Neural cell (in vitro differentiated cells): ENCODE measurements around the gene STOM. TPM values are rescaled to one million over a fixed set of nuclear protein-coding genes. Genes with fewer than 3 reads are reported as not detected.
A peak's percentile ranks its signal among the peaks of the same experiment; 100 is the strongest.

Experiments used
- H2AFZ ChIP-seq: fragments of 200-600, 300-800 bp; sonication (generic), shearing (Covaris generic); 2 replicates; pipeline ENCODE4 v1.6.0; 2014; ENCODE audit warnings: low read depth, mild to moderate bottlenecking, antibody characterized with exemption, low read length, moderate library complexity
- H3F3A ChIP-seq: fragments of 200-600 bp; shearing (Covaris generic); 2 replicates; pipeline ENCODE4 v1.6.1; 2016; ENCODE audit warnings: mild to moderate bottlenecking, moderate library complexity, mixed read lengths, antibody characterized with exemption, low read length; ENCODE audit not compliant: insufficient read depth, poor library complexity, severe bottlenecking
- H3K27ac ChIP-seq: fragments of 200-600, 300-800 bp; sonication (generic), shearing (Covaris generic); 2 replicates; pipeline ENCODE4 v1.5.1; 2014; ENCODE audit warnings: mild to moderate bottlenecking, low read length, moderate library complexity
- H3K27me3 ChIP-seq: fragments of 300-800, 200-600 bp; sonication (generic), shearing (Covaris generic); 2 replicates; pipeline ENCODE4 v1.6.0; 2014; ENCODE audit warnings: mild to moderate bottlenecking, low read depth, low read length, moderate library complexity; ENCODE audit not compliant: insufficient read depth
- H3K36me3 ChIP-seq: fragments of 300-800, 200-600 bp; sonication (generic), shearing (Covaris generic); 2 replicates; pipeline ENCODE4 v1.5.1; 2014; ENCODE audit warnings: mild to moderate bottlenecking, antibody characterized with exemption, low read length, moderate library complexity; ENCODE audit not compliant: insufficient read depth
- H3K4me2 ChIP-seq: fragments of 300-800, 200-600 bp; sonication (generic), shearing (Covaris generic); 2 replicates; pipeline ENCODE4 v1.6.0; 2014; ENCODE audit warnings: mild to moderate bottlenecking, low read length
- H3K4me3 ChIP-seq: fragments of 300-800, 200-600 bp; sonication (generic), shearing (Covaris generic); 2 replicates; pipeline ENCODE4 v1.5.1; 2014; ENCODE audit warnings: mild to moderate bottlenecking, low read length, moderate library complexity
- H3K79me2 ChIP-seq: fragments of 200-600 bp; shearing (Covaris generic); replicated peaks from 2 replicates; pipeline ENCODE4 v1.6.0; 2014; ENCODE audit warnings: mild to moderate bottlenecking, low read length, moderate library complexity; ENCODE audit not compliant: insufficient read depth
- H3K9ac ChIP-seq: fragments of 300-800, 200-600 bp; sonication (generic), shearing (Covaris generic); 2 replicates; pipeline ENCODE4 v1.6.1; 2016; ENCODE audit warnings: mild to moderate bottlenecking, low read length, mixed read lengths
- H3K9me2 ChIP-seq: fragments of 200-600 bp; shearing (Covaris generic); 2 replicates; pipeline ENCODE4 v1.6.1; 2016; ENCODE audit warnings: mild to moderate bottlenecking, low read length, mixed read lengths; ENCODE audit not compliant: insufficient read depth
- H3K9me3 ChIP-seq: fragments of 200-600, 300-800 bp; sonication (generic), shearing (Covaris generic); 2 replicates; pipeline ENCODE4 v1.6.1; 2016; ENCODE audit warnings: mild to moderate bottlenecking, mixed run types, low read length, moderate library complexity, mixed read lengths
- H4K20me1 ChIP-seq: fragments of 200-600 bp; shearing (Covaris generic); 2 replicates; pipeline ENCODE4 v1.6.1; 2016; ENCODE audit warnings: mild to moderate bottlenecking, mixed run types; ENCODE audit not compliant: insufficient read depth
- CTCF ChIP-seq: fragments of 450-650 bp; IDR thresholded peaks from 2 replicates; pipeline ENCODE4 v1.5.1; 2014; ENCODE audit warnings: antibody characterized with exemption, mild to moderate bottlenecking, moderate library complexity; ENCODE audit not compliant: poor library complexity, severe bottlenecking
- EP300 ChIP-seq: fragments of 450-650 bp; conservative IDR thresholded peaks from 2 replicates; pipeline ENCODE4 v1.6.1; 2014; ENCODE audit warnings: antibody characterized with exemption, mild to moderate bottlenecking, moderate library complexity; ENCODE audit not compliant: poor library complexity, severe bottlenecking
- EZH2 ChIP-seq: fragments of 200-600, 300-800 bp; shearing (Covaris generic), sonication (generic); IDR thresholded peaks from 2 replicates; pipeline ENCODE4 v1.6.1; 2014; ENCODE audit warnings: antibody characterized with exemption, low read length, borderline replicate concordance, mild to moderate bottlenecking; ENCODE audit not compliant: insufficient read depth, poor library complexity, severe bottlenecking
- MXI1 ChIP-seq: fragments of 450-650 bp; conservative IDR thresholded peaks from 2 replicates; pipeline ENCODE4 v1.6.1; 2014; ENCODE audit warnings: antibody characterized with exemption, mild to moderate bottlenecking; ENCODE audit not compliant: poor library complexity, severe bottlenecking
- POLR2AphosphoS5 ChIP-seq: IDR thresholded peaks from 2 replicates; pipeline ENCODE4 v1.6.1; 2012
- RAD21 ChIP-seq: fragments of 450-650 bp; conservative IDR thresholded peaks from 2 replicates; pipeline ENCODE4 v1.6.1; 2014; ENCODE audit warnings: antibody characterized with exemption, mild to moderate bottlenecking, moderate library complexity
- REST ChIP-seq: IDR thresholded peaks from 2 replicates; pipeline ENCODE4 v1.6.1; 2012; ENCODE audit warnings: borderline replicate concordance
- SMC3 ChIP-seq: fragments of 450-650 bp; conservative IDR thresholded peaks from 2 replicates; pipeline ENCODE4 v1.6.1; 2014; ENCODE audit warnings: antibody characterized with exemption, mild to moderate bottlenecking, moderate library complexity; ENCODE audit not compliant: poor library complexity
- TAF1 ChIP-seq: IDR thresholded peaks from 2 replicates; pipeline ENCODE4 v1.6.1; 2012; ENCODE audit warnings: low read depth
- polyA plus RNA-seq: library from polyadenylated mRNA; depleted of rRNA; stranded (reverse); fragments of >200 nt; gene quantifications from 2 replicates; pipeline ENCODE4 v1.2.3, GENCODE V29; 2014

Gene STOM
- polyA plus RNA-seq, 1 donor from 2014 or later: 0.11 TPM

GRCh38 chr9:121299467-121300282 is 70.4 kb downstream of the STOM start:
- H4K20me1 ChIP-seq: no peaks in the 10 kb centered on the region
- H3K4me3 ChIP-seq: peak overlapping the region; percentile 42
- no peaks in the 10 kb centered on the region for H3F3A ChIP-seq
- no peak overlapping the region for H3K27ac ChIP-seq
- peaks cover 20% of the 10 kb centered on the region for H3K27me3 ChIP-seq
- H3K79me2 ChIP-seq: no peaks in the 10 kb centered on the region
- no peaks in the 10 kb centered on the region for H3K9me2 ChIP-seq
- H3K9me3 ChIP-seq: no peaks in the 10 kb centered on the region
- no peak overlapping the region for H3K9ac ChIP-seq
- TF ChIP-seq POLR2AphosphoS5 (no peak), MXI1 (no peak), SMC3 (no peak), EZH2 (no peak), CTCF (no peak), REST (no peak), EP300 (no peak), TAF1 (no peak), RAD21 (no peak)
- H3K36me3 ChIP-seq: no peaks in the 10 kb centered on the region
- no peak overlapping the region for H3K4me2 ChIP-seq
- no peak overlapping the region for H2AFZ ChIP-seq

- Histone ChIP-seq H3K4me3 (no peak overlapping the region), H3K4me2 (no peak overlapping the region), H3K27ac (no peak overlapping the region), H3K36me3 (no peaks in the 10 kb centered on the region), H4K20me1 (no peaks in the 10 kb centered on the region), H3K27me3 (peaks cover 20% of the 10 kb centered on the region), H3K9me2 (no peaks in the 10 kb centered on the region), H3K9ac (no peak overlapping the region), H3F3A (no peaks in the 10 kb centered on the region), H3K79me2 (no peaks in the 10 kb centered on the region), H3K9me3 (no peaks in the 10 kb centered on the region), H2AFZ (no peak overlapping the region)
- TF ChIP-seq REST (no peak), TAF1 (no peak), RAD21 (no peak), MXI1 (no peak), EP300 (no peak), POLR2AphosphoS5 (no peak)
Measured at GRCh38 chr9:121298689-121299466, 71.2 kb downstream of the STOM start.
